Kidney epithelial cell (primary cell): ENCODE results near the gene GNA12. TPM values are rescaled to one million over a fixed set of nuclear protein-coding genes. Genes with fewer than 3 reads are reported as not detected.

Experiments
- DNase-seq: peaks from one replicate; pipeline ENCODE4 v3.0.0-alpha.2; 2010; ENCODE audit warnings: low read depth
- H3K27me3 ChIP-seq: 2 replicates; pipeline ENCODE4 v1.6.0; 2011; ENCODE audit warnings: low read length; ENCODE audit not compliant: control insufficient read depth, insufficient read depth
- H3K36me3 ChIP-seq: 2 replicates; pipeline ENCODE4 v1.5.1; 2011; ENCODE audit warnings: low read length; ENCODE audit not compliant: control insufficient read depth, insufficient read depth
- H3K4me3 ChIP-seq: 2 replicates; pipeline ENCODE4 v1.5.1; 2011; ENCODE audit warnings: low read depth, mild to moderate bottlenecking, control low read depth, low read length
- total RNA-seq: library from RNA; depleted of rRNA; stranded (reverse); fragments of >200 nt; gene quantifications from 2 replicates; pipeline ENCODE4 v1.2.3, GENCODE V29; 2015
- TF ChIP-seq, protein P1 (sequence below): IDR thresholded peaks from 2 replicates; pipeline ENCODE4 v1.5.1; 2011; ENCODE audit warnings: mild to moderate bottlenecking, moderate library complexity, low read length, control low read depth, inconsistent platforms; ENCODE audit not compliant: insufficient read depth, poor library complexity, severe bottlenecking

Gene GNA12
- total RNA-seq, 1 donor from 2014 or later = 40.7 TPM

DNA sequence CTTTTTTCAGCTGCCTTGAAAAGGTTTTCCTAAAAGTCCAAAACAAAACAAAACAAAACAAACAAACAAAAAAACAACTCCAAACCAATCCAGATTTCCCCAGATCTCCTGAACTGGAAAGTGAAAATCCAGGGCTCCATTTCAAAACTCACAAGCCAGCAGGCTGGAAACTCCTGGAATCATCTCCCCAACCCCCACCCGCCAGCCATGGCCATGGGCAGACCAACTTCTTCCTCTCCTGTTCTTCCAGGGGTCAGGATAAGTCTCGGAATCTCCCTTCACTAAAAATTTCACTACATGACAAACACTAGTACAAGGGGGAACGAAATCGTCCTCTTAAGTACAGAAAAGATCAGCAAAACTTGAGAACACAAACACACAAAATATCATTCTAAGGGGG is 40.4 kb downstream of the GNA12 start:
- TF ChIP-seq, protein P1, sequence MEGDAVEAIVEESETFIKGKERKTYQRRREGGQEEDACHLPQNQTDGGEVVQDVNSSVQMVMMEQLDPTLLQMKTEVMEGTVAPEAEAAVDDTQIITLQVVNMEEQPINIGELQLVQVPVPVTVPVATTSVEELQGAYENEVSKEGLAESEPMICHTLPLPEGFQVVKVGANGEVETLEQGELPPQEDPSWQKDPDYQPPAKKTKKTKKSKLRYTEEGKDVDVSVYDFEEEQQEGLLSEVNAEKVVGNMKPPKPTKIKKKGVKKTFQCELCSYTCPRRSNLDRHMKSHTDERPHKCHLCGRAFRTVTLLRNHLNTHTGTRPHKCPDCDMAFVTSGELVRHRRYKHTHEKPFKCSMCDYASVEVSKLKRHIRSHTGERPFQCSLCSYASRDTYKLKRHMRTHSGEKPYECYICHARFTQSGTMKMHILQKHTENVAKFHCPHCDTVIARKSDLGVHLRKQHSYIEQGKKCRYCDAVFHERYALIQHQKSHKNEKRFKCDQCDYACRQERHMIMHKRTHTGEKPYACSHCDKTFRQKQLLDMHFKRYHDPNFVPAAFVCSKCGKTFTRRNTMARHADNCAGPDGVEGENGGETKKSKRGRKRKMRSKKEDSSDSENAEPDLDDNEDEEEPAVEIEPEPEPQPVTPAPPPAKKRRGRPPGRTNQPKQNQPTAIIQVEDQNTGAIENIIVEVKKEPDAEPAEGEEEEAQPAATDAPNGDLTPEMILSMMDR = no peak
- Histone ChIP-seq H3K36me3 (no peaks in the 10 kb centered on the region), H3K4me3 (no peak overlapping the region), H3K27me3 (no peaks in the 10 kb centered on the region)
- no peak for DNase-seq

DNA sequence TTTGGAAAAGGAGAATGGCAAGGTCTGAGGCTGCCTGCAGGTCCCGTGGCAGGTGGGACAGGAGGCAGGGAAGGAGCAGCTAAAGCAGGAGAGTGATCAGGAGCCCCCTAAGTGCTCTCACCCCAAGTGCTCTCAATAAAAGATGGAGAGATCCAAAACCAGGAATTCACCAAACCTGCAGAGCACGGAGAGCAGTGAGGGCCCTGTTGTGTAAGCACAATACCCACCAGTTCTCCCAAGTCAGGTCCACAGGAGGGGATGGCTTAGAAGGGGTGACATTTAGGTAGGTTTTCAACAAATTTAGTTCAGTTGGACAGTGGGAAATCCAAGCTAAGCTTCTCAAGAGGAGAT is 40.8 kb downstream of the GNA12 start:
- no peak for DNase-seq
- H3K36me3 ChIP-seq = no peaks in the 10 kb centered on the region
- no peak overlapping the region for H3K4me3 ChIP-seq
- no peaks in the 10 kb centered on the region for H3K27me3 ChIP-seq
- TF ChIP-seq, protein P1 = no peak

DNA sequence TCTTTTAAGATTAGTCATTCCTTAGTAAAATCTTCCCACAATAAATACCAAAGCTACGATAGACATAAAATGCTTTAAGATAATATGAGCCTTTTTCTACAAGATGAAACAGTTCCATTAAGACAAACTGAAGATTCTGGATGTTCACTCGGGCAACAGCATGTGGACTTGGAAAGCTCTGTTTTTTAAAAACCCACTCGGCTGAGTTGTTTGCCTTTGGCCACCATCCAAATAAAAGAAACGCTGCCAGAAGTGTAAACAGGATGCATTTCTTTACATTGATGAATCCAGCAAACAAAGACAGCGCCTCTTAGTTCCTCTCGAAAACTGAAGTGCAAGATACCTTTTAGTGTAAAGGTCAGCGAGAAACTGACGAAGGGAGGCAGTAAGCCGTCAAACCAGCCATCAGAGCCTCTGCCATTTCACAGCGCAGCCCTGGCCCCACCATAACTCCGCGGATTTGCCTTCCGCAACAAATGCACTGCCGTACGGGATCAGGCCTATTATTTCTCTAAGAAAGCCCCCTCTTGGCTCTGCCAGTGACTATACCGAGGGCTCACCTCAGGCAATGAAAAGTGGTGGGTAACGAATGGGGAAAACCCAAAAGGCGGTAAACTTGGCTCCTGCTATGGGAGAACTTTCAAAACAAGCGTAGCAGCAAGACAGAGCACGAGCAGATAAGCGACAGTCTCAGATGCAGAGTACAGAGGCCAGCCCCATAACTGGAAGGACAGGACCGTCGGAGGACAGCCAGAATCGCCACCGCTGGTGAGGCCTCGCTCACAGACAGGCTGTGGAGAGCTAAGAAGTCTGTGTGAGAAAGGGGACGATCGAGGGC is 41.4 kb downstream of the GNA12 start:
- Histone ChIP-seq H3K4me3 (no peak overlapping the region), H3K36me3 (no peaks in the 10 kb centered on the region), H3K27me3 (no peaks in the 10 kb centered on the region)
- DNase-seq = no peak
- TF ChIP-seq, protein P1 = no peak

DNA sequence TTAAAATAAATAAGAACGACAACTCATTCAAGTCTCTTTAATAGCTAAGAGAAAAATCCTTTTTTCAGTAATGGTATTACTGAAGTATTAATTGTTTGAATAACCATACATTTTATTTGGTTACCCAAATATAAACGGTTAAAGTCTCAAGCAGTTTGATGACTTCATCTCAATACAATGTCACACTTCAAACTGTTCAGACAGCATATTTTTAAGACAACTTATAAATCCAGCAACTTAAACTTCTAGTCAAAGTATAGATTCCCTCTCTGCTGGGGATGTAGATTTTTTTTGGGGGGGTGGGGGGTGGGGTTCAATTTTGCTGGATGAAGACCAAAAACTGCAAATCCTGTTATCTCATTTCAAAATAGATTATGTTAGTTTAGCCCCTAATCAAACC is 42.0 kb downstream of the GNA12 start:
- H3K4me3 ChIP-seq = no peak overlapping the region
- TF ChIP-seq, protein P1 = no peak
- no peak for DNase-seq

DNA sequence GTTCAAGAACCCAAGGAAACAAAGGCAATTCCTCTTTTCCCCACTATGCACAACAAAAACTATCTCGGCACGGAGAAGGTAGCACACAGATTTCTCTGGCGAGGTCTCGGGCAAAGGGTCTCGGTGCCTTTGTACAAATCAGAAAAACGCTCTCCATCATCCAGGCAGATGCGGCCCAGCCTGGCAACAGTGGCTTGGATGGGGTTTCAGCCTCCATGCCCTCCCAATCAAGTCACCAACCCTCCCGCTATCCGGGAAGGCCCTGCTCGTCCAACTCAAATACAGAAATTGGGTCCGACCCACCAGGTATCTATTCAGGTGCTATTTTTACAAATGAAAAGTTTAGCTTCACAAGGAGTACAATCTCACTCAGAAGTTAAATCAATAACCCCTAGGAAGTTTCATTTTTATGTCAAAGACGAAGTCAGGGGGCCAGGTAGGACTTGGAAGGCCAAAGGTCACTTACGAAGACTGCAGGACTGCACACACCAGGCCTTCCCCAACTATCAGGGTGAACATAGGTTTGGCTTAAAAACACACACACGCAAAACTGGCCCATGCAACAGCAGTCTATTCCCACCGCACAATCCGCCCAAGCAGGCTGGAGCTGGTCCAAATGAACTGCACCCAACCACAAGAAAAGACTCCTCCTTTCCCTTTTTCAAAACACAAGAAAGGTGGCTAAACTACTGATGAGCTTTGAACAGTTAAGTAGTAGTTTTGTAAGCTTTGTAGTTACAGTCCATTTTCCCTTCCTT is 43.0 kb downstream of the GNA12 start:
- Histone ChIP-seq H3K27me3 (no peaks in the 10 kb centered on the region), H3K36me3 (no peaks in the 10 kb centered on the region), H3K4me3 (no peak overlapping the region)
- TF ChIP-seq, protein P1 = no peak
- DNase-seq = no peak

More for the DNA sequence above, 42.0 kb downstream of the GNA12 start:
- Histone ChIP-seq H3K36me3 (no peaks in the 10 kb centered on the region), H3K27me3 (no peaks in the 10 kb centered on the region)
